Measurements from ENCODE around the gene MAF.

DNA sequence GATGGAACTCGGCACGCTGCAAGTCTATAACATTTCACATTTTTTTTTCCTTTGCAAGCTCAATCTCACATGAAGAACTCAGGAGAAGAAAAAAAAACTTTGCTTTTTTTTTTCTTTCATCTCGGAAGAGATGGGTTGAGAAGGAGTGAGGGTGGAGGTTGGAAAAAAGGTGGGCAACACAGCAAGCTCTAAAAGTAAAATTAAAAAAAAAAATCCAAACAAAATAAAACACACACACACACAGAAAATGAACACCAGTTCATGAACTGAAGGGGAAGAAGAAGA lies 2.5 kb downstream of the MAF start:
- TF ChIP-seq, protein P1, sequence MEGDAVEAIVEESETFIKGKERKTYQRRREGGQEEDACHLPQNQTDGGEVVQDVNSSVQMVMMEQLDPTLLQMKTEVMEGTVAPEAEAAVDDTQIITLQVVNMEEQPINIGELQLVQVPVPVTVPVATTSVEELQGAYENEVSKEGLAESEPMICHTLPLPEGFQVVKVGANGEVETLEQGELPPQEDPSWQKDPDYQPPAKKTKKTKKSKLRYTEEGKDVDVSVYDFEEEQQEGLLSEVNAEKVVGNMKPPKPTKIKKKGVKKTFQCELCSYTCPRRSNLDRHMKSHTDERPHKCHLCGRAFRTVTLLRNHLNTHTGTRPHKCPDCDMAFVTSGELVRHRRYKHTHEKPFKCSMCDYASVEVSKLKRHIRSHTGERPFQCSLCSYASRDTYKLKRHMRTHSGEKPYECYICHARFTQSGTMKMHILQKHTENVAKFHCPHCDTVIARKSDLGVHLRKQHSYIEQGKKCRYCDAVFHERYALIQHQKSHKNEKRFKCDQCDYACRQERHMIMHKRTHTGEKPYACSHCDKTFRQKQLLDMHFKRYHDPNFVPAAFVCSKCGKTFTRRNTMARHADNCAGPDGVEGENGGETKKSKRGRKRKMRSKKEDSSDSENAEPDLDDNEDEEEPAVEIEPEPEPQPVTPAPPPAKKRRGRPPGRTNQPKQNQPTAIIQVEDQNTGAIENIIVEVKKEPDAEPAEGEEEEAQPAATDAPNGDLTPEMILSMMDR (IDR thresholded peaks at IDR 0.05; ENCODE audit: borderline replicate concordance, extremely low read depth, low read length, poor library complexity, severe bottlenecking) = no peak
- no peak for TF ChIP-seq EZH2 (IDR thresholded peaks at IDR 0.05; ENCODE audit: borderline replicate concordance, low read depth, low read length, severe bottlenecking)

Measured in DND-41 (cell line).